ENCODE data around the gene SORT1.

DNA sequence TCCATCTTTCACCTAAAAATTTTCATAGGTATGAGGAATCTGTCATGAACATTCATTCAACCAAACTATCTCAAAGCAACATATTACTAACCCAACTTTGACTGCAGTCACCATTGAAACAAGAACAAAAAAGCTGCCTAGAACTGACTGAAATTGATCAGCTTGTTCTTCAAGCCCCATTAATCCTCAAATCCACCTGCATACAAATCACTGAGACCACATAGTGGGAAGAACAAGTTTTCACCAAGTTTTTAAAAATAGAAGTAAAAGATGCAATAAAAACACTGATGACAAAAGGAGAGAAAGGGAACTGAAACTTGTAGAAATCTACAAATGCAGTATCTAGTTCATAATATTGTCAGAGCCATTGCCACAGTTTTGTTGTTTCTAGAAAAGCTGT lies 6.1 kb downstream of the SORT1 start:
- TF ChIP-seq RXRA (IDR thresholded peaks at IDR 0.05), result no peak
- TF ChIP-seq, protein P1, sequence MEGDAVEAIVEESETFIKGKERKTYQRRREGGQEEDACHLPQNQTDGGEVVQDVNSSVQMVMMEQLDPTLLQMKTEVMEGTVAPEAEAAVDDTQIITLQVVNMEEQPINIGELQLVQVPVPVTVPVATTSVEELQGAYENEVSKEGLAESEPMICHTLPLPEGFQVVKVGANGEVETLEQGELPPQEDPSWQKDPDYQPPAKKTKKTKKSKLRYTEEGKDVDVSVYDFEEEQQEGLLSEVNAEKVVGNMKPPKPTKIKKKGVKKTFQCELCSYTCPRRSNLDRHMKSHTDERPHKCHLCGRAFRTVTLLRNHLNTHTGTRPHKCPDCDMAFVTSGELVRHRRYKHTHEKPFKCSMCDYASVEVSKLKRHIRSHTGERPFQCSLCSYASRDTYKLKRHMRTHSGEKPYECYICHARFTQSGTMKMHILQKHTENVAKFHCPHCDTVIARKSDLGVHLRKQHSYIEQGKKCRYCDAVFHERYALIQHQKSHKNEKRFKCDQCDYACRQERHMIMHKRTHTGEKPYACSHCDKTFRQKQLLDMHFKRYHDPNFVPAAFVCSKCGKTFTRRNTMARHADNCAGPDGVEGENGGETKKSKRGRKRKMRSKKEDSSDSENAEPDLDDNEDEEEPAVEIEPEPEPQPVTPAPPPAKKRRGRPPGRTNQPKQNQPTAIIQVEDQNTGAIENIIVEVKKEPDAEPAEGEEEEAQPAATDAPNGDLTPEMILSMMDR (IDR thresholded peaks at IDR 0.05; ENCODE audit: low read depth, low read length, missing input control), result no peak
- TF ChIP-seq, protein P2, sequence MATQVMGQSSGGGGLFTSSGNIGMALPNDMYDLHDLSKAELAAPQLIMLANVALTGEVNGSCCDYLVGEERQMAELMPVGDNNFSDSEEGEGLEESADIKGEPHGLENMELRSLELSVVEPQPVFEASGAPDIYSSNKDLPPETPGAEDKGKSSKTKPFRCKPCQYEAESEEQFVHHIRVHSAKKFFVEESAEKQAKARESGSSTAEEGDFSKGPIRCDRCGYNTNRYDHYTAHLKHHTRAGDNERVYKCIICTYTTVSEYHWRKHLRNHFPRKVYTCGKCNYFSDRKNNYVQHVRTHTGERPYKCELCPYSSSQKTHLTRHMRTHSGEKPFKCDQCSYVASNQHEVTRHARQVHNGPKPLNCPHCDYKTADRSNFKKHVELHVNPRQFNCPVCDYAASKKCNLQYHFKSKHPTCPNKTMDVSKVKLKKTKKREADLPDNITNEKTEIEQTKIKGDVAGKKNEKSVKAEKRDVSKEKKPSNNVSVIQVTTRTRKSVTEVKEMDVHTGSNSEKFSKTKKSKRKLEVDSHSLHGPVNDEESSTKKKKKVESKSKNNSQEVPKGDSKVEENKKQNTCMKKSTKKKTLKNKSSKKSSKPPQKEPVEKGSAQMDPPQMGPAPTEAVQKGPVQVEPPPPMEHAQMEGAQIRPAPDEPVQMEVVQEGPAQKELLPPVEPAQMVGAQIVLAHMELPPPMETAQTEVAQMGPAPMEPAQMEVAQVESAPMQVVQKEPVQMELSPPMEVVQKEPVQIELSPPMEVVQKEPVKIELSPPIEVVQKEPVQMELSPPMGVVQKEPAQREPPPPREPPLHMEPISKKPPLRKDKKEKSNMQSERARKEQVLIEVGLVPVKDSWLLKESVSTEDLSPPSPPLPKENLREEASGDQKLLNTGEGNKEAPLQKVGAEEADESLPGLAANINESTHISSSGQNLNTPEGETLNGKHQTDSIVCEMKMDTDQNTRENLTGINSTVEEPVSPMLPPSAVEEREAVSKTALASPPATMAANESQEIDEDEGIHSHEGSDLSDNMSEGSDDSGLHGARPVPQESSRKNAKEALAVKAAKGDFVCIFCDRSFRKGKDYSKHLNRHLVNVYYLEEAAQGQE (IDR thresholded peaks at IDR 0.05), result no peak
- TF ChIP-seq RAD21 (IDR thresholded peaks at IDR 0.05), result no peak
- no peak for TF ChIP-seq GABPA (IDR thresholded peaks at IDR 0.05 in 1 of 2, conservative IDR thresholded peaks at IDR 0.05 in 1 of 2)
- no peak for TF ChIP-seq MAX (IDR thresholded peaks at IDR 0.05)
- TF ChIP-seq HNF4A (conservative IDR thresholded peaks at IDR 0.05), result no peak
- TF ChIP-seq, protein P3, sequence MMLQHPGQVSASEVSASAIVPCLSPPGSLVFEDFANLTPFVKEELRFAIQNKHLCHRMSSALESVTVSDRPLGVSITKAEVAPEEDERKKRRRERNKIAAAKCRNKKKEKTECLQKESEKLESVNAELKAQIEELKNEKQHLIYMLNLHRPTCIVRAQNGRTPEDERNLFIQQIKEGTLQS (IDR thresholded peaks at IDR 0.05), result no peak

All from liver (tissue), 3 donors.